ENCODE data around the gene FOXL2. TPM values are rescaled to one million over a fixed set of nuclear protein-coding genes. Genes with fewer than 3 reads are reported as not detected.

FOXL2 gene
- total RNA-seq, 1 donor from 2014 or later: 0.22 TPM

DNA sequence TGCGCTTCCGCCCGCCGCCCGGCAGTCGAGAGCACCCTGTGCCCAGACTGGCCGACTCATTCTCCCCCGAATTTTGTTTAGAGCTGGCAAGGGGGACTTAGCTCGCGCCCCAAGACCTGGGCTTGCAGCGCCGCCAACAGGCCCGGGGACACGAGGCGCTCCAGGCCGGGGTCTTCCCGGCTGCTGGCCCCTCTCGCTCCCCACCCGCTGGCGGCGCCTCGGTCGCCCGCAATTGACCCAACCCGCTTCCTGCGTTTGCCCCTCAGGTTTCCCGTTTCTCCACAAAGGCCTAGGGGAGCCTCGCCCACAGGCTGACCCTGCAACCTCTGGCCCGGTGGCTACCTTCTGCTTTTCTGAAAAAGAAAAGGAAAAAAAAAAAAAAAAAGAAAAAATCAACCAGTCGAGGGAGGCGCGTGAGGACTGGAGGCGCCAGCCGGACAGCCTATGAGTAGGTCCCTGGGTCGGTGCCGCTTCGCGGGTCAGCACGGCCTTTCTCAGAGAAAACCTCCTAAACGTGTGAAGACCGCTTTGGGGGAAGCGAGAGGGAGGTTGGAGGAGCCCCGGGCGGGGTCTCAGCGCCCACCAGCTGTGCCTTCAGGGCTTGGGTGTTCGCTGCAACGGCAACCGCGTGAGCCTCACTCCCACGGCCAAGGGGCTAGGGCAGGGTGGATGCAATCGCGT lies 7.2 kb downstream of the FOXL2 start:
- no peak for TF ChIP-seq CTCF (IDR thresholded peaks at IDR 0.05)
- H3K4me3 Mint-ChIP-seq (ENCODE audit: unreplicated experiment): no peak overlapping the region
- H3K4me1 Mint-ChIP-seq (ENCODE audit: low read depth): peaks cover 16% of the 10 kb centered on the region
- peaks cover 89% of the 10 kb centered on the region for H3K27me3 Mint-ChIP-seq (ENCODE audit: low read depth)
- no peaks in the 10 kb centered on the region for H3K9me3 Mint-ChIP-seq (ENCODE audit: low read depth)
- no peak overlapping the region for H3K27ac Mint-ChIP-seq (ENCODE audit: unreplicated experiment)
- no peak for DNase-seq (ENCODE audit: low spot score)
- H3K36me3 Mint-ChIP-seq (ENCODE audit: low read depth): peaks cover 2% of the 10 kb centered on the region

DNA sequence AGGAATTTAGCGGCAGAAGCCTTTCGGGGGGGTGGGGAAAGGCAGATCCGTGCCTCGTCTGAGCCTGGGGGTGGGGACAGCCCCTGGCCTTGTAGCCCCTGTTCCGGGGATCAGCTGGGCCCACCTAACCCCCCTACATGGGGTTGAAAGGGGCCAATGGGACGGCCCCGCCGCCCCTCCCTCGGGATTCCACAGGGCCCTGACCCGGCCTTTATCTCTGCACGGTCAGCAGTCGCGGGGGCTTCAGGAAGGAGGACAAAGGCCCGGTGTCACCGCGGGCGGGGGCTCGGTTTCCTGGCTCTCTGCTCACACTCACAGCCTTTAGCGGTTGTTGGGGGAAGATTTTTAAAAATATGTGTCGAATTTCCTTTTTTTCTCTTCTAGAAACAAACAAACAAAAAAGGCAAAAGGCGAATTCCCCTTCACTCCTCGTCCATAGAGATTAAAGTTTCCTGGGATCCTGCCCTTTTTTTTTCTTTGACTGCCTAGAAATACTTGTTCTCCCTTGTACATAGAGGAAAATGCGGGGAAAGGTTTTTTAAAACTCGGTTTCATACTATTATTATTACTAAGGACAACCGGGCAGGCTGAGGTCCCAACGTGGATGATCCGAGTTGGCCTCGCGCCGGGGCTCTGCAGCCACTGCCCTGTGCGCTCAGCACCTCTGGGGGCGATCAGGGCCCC lies 7.9 kb downstream of the FOXL2 start:
- Mint-ChIP-seq H3K27ac (ENCODE audit: unreplicated experiment) (no peak overlapping the region), H3K4me3 (ENCODE audit: unreplicated experiment) (no peak overlapping the region), H3K27me3 (ENCODE audit: low read depth) (peaks cover 87% of the 10 kb centered on the region), H3K4me1 (ENCODE audit: low read depth) (peaks cover 16% of the 10 kb centered on the region), H3K9me3 (ENCODE audit: low read depth) (no peaks in the 10 kb centered on the region), H3K36me3 (ENCODE audit: low read depth) (peaks cover 2% of the 10 kb centered on the region)
- TF ChIP-seq CTCF (IDR thresholded peaks at IDR 0.05): no peak
- no peak for DNase-seq (ENCODE audit: low spot score)

- no peak for TF ChIP-seq CTCF (IDR thresholded peaks at IDR 0.05)
- H3K27ac Mint-ChIP-seq (ENCODE audit: unreplicated experiment): no peak overlapping the region
- H3K4me1 Mint-ChIP-seq (ENCODE audit: low read depth): peaks cover 16% of the 10 kb centered on the region
- H3K4me3 Mint-ChIP-seq (ENCODE audit: unreplicated experiment): no peak overlapping the region
- peaks cover 84% of the 10 kb centered on the region for H3K27me3 Mint-ChIP-seq (ENCODE audit: low read depth)
- DNase-seq (ENCODE audit: low spot score): no peak
- peaks cover 2% of the 10 kb centered on the region for H3K36me3 Mint-ChIP-seq (ENCODE audit: low read depth)
- H3K9me3 Mint-ChIP-seq (ENCODE audit: low read depth): no peaks in the 10 kb centered on the region
These were observed 8.7 kb downstream of the FOXL2 start for GRCh38 chr3:138938056-138938876.

GRCh38 chr3:138937690-138938055 lies 9.3 kb downstream of the FOXL2 start:
- Mint-ChIP-seq H3K4me1 (ENCODE audit: low read depth) (peaks cover 16% of the 10 kb centered on the region), H3K9me3 (ENCODE audit: low read depth) (no peaks in the 10 kb centered on the region), H3K4me3 (ENCODE audit: unreplicated experiment) (no peak overlapping the region), H3K27ac (ENCODE audit: unreplicated experiment) (no peak overlapping the region), H3K36me3 (ENCODE audit: low read depth) (peaks cover 2% of the 10 kb centered on the region), H3K27me3 (ENCODE audit: low read depth) (peaks cover 82% of the 10 kb centered on the region)
- no peak for TF ChIP-seq CTCF (IDR thresholded peaks at IDR 0.05)
- no peak for DNase-seq (ENCODE audit: low spot score)
